Measurements from ENCODE around the gene FANCD2. TPM values are rescaled to one million over a fixed set of nuclear protein-coding genes. Genes with fewer than 3 reads are reported as not detected.

The FANCD2 gene
- polyA plus RNA-seq (2012; rRNA removed): 7.3 and 9.6 TPM in 2 replicates
- polyA plus RNA-seq (2012; cell fraction: cytosol; rRNA removed): 7.1 and 7.7 TPM in 2 replicates
- 17.6 and 31.8 TPM in 2 replicates for polyA plus RNA-seq (2012; cell fraction: nucleus; rRNA removed)

DNA sequence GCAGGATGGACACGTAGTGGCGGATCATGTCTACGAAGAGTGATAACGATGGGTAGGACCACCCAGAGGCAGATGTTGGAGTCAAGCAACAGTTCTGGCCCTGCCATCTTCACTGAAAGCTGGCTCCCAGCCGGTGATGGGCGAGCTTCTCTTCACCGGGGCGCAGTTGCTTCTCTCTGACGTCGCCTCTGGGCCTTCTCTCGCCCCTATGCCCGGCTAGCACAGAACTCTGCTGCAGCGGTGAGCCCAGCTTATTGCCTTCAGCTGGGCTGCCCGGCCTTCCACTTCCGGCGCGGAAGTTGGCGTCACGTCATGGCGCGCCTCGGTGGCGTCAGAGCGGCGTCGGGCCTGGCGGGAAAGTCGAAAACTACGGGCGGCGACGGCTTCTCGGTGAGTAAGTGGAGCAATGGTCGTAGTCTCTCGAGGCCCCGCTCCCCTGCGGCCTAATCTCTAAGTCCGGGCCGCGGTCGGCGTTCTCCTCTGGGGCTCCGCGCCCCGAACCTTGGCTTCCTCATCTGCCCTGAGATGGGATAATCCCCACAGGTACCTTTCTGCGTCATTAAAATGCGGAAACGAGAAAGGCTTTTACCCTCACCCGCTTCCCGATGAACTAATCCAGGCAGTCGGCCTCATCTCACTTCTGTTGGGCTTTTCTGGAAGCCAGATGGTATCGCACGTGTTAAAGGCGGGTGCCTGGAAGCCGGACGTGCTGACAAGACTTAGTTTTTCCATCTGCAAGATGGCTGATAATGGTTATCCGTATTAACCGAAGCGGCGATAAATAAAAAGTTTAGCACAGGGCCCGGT, at the start of gene FANCD2:
Gene FANCD2, plus strand, starts transcription at position 354 of the 807 bp plus-strand sequence. CDS start 2,221 bp downstream, outside the sequence.
- Histone ChIP-seq H3K9me2 (no peaks in the 10 kb centered on the region), H3K27ac (ENCODE audit: low read depth in 2 of 2, low read length in 1 of 2) (peak within 1 kb of the TSS; percentile 61 to 63), H3K36me3 (replicated peaks in 1 of 2; ENCODE audit: control insufficient read depth in 1 of 2, insufficient read depth in 2 of 2, low read length in 1 of 2) (peaks cover 4 to 16% of the 10 kb centered on the region in 2 experiments), H3K27me3 (ENCODE audit: insufficient read depth) (no peaks in the 10 kb centered on the region), H3K9me3 (no peaks in the 10 kb centered on the region), H2AFZ (ENCODE audit: low read depth) (peak within 1 kb of the TSS; percentile 94), H3K9ac (peak within 1 kb of the TSS; percentile 85), H3K79me2 (ENCODE audit: insufficient read depth) (peaks cover 55% of the 10 kb centered on the region), H4K20me1 (ENCODE audit: insufficient read depth) (no peaks in the 10 kb centered on the region), H3K4me1 (ENCODE audit: control insufficient read depth in 1 of 2, insufficient read depth in 2 of 2, low read depth in 1 of 2, low read length in 1 of 2) (peaks cover 6 to 17% of the 10 kb centered on the region in 2 experiments; a peak in 3 of 4 replicates), H3F3A (replicated peaks; ENCODE audit: insufficient read depth) (peaks cover 12% of the 10 kb centered on the region), H3K4me3 (ENCODE audit: low read depth in 2 of 2, low read length in 1 of 2) (peak within 1 kb of the TSS; percentile 87 to 96), H3K4me2 (peak within 1 kb of the TSS; percentile 89)
- DNase-seq: peak; percentile 88
- CTCF ChIA-PET: interaction anchor here (0.7 to 1.1 kb wide), 3 partner anchors 17 to 196 kb away, joined by 3 read pairs; no protein-coding TSS in a partner anchor
- POLR2A ChIA-PET: interaction anchor here (0.6 to 1.3 kb wide), 4 partner anchors 12 to 115 kb away, joined by 3 to 5 read pairs (median 4); partner anchors contain the start of genes CRELD1 and VHL
- WGBS (ENCODE audit: low lambda C conversion rate): under 1% methylated on average over 25 of the region's 61 CpGs
- TF ChIP-seq NFIC (IDR thresholded peaks at IDR 0.05; ENCODE audit: borderline replicate concordance) (0 out of 2 replicates have a peak, but pooled peaks have one; percentile 22), TCF12 (IDR thresholded peaks at IDR 0.05) (peak; percentile 30; the same call in 1 of the 2 replicates), REST (IDR thresholded peaks at IDR 0.05; ENCODE audit: low read depth, low read length) (peak; percentile 34; the same call in 1 of the 2 replicates), NRF1 (IDR thresholded peaks at IDR 0.05; ENCODE audit: low read depth, low read length) (no peak), FOSL2 (IDR thresholded peaks at IDR 0.05; ENCODE audit: borderline replicate concordance, low read depth) (peak; percentile 38; the same call in 1 of the 2 replicates), RAD21 (IDR thresholded peaks at IDR 0.05; ENCODE audit: low read length) (0 out of 2 replicates have a peak, but pooled peaks have one; percentile 3), GATA2 (CRISPR knock-in tag; IDR thresholded peaks at IDR 0.05) (no peak), RXRA (IDR thresholded peaks at IDR 0.05; ENCODE audit: borderline replicate concordance, low read depth) (no peak), MXI1 (IDR thresholded peaks at IDR 0.05; ENCODE audit: low read depth, low read length) (peak; percentile 93), RCOR1 (IDR thresholded peaks at IDR 0.05; ENCODE audit: low read length) (no peak), USF1 (IDR thresholded peaks at IDR 0.05; ENCODE audit: borderline replicate concordance, low read depth) (0 out of 2 replicates have a peak, but pooled peaks have one; percentile 17), SIN3A (IDR thresholded peaks at IDR 0.05; ENCODE audit: borderline replicate concordance, low read depth, low read length) (peak; percentile 99), IRF3 (IDR thresholded peaks at IDR 0.05; ENCODE audit: low read depth, low read length) (no peak), TEAD4 (IDR thresholded peaks at IDR 0.05; ENCODE audit: borderline replicate concordance, insufficient read depth) (no peak), CHD2 (IDR thresholded peaks at IDR 0.05; ENCODE audit: low read length, partially characterized antibody) (peak; percentile 76), RFX5 (IDR thresholded peaks at IDR 0.05; ENCODE audit: low read length) (no peak), TAF1 (IDR thresholded peaks at IDR 0.05; ENCODE audit: borderline replicate concordance, low read depth, low read length) (peak; percentile 87), ELF1 (IDR thresholded peaks at IDR 0.05) (peak; percentile 99), FOXJ3 (CRISPR knock-in tag; IDR thresholded peaks at IDR 0.05) (no peak)
- TF ChIP-seq, protein P1, sequence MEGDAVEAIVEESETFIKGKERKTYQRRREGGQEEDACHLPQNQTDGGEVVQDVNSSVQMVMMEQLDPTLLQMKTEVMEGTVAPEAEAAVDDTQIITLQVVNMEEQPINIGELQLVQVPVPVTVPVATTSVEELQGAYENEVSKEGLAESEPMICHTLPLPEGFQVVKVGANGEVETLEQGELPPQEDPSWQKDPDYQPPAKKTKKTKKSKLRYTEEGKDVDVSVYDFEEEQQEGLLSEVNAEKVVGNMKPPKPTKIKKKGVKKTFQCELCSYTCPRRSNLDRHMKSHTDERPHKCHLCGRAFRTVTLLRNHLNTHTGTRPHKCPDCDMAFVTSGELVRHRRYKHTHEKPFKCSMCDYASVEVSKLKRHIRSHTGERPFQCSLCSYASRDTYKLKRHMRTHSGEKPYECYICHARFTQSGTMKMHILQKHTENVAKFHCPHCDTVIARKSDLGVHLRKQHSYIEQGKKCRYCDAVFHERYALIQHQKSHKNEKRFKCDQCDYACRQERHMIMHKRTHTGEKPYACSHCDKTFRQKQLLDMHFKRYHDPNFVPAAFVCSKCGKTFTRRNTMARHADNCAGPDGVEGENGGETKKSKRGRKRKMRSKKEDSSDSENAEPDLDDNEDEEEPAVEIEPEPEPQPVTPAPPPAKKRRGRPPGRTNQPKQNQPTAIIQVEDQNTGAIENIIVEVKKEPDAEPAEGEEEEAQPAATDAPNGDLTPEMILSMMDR (IDR thresholded peaks at IDR 0.05): no peak
- TF ChIP-seq, protein P2, sequence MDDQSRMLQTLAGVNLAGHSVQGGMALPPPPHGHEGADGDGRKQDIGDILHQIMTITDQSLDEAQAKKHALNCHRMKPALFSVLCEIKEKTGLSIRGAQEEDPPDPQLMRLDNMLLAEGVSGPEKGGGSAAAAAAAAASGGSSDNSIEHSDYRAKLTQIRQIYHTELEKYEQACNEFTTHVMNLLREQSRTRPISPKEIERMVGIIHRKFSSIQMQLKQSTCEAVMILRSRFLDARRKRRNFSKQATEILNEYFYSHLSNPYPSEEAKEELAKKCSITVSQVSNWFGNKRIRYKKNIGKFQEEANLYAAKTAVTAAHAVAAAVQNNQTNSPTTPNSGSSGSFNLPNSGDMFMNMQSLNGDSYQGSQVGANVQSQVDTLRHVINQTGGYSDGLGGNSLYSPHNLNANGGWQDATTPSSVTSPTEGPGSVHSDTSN (IDR thresholded peaks at IDR 0.05): peak; percentile 32; the same call in 1 of the 2 replicates
